HG03571 (cell line): ENCODE data around the gene RASSF3.

Experiments
- ATAC-seq: cut with Tn5 transposase; IDR thresholded peaks from one replicate; pipeline ENCODE4 v1.9.1; 2021; ENCODE audit not compliant: unreplicated experiment

Gene RASSF3

DNA sequence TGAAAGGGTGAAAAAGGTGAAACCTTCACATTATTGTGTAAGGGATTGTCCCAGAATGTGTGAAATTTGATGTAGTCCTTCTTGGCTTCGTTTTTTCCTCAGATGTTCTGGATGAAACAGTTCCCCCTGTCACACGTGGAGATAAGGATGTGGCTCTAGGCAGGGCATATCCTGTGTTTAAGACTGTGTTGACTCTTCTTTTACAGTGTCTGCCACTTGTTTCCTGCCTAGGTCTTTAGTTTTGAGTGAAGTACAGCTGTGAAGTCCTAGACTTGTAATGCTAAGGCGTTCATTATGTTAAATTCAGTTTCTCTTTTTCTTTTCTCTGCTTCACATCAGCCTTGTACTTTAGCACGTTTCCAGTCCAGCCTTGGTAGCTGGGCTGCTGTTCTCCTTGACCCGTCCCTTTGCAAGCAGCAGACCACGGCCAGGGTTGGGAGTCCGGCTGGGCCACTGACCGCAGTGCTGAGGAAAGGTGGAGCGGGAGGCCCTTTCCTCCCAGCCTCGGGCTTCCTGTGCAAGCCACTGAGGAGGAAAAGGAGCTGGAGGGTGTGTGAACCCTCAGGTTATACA, 59.1 kb downstream of the RASSF3 start:
- peak; percentile 77 for ATAC-seq

DNA sequence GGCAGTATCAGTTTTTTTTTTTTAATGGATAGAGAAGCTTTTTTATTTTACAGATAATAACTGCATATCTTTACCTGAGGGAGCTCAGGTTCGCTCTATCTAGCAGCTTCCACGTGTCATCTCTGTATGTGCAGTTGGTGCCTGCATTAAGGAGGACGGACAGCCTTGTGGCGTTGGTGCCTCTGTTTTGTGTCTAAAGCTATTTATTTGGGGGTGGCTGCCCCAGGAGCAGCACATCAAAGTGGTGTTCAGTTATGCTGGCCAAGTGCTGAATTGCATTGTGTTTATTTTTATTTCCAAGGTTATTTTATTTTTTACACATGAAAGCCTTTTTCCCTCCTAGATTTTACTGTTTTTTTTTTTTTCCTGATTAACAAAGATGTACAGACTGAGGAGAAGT, 59.7 kb downstream of the RASSF3 start:
- no peak for ATAC-seq

DNA sequence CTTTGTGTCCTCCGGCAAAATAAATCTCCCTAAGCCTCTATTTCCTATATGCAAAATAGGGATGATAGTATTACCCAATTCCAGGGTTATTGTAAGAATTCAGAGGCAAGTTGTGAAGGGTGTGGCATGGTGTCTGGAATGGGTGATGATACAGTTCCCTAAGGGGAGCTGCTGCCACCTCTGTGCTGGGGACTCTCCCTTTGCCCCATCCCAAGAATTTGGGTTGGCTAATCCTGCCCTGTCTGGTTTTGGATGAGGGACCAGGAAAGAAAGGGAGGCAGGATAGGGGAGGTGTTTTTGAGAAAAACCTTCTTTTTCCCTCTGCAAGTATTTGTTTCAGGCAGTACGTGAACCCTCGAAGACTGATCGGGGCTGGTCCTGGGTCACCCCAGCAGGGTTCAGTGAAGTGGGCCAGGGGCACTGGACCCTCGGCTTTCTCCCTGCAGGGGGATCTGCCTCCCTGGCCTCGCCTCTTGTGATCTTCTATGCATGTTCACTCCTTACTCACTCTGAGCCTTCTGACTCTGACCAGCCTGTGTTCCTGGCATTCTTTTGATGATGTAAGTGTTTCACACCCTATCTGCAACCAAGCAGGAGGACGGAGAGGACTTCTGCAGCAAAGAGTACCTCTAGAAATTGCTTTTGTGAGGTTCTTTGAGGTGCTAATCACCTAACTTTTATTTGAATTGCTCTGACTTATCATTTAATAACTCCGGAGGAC, 60.8 kb downstream of the RASSF3 start:
- ATAC-seq: no peak

DNA sequence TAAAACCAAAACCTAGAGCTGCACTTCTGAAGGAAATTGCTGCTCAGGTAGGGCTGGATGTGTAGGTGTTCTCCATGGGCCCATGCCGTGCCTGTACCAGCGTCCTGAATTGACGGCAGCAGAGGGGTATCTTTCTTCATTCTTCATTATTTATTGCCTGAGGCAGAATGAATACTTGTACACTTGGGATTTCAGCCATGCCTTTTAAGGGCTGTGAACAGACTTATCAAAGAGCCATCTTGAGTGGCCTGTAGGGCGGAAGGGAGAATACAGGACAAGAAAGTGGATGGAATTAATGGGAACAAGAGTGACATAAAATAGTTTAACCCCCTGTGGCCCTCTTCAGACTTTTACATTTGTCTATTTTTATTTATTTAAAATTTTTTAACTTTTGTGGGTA, 61.4 kb downstream of the RASSF3 start:
- ATAC-seq: no peak

DNA sequence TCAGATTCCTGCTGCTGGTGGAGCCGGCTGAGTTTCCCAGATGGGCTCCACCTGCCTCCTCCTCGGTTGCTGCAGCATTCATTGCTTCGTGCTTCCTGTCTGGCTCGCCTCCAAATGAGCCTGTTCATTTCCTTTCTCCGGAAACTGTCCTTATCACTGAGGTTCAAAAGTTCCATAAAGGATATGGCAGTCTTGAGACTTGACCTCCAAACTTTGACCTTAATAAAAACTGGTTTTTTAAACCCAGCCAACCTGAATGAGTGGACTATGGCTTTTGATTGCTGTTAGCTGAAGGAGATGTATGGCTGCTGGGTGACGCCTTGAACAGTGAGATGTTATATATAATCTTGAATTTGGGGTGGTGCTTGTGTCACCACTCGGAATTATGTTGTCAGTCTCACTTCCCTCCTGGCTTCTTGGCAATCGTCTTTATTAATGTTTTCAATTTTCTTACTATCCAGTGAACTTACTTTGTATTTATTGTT, 62.7 kb downstream of the RASSF3 start:
- ATAC-seq: no peak

DNA sequence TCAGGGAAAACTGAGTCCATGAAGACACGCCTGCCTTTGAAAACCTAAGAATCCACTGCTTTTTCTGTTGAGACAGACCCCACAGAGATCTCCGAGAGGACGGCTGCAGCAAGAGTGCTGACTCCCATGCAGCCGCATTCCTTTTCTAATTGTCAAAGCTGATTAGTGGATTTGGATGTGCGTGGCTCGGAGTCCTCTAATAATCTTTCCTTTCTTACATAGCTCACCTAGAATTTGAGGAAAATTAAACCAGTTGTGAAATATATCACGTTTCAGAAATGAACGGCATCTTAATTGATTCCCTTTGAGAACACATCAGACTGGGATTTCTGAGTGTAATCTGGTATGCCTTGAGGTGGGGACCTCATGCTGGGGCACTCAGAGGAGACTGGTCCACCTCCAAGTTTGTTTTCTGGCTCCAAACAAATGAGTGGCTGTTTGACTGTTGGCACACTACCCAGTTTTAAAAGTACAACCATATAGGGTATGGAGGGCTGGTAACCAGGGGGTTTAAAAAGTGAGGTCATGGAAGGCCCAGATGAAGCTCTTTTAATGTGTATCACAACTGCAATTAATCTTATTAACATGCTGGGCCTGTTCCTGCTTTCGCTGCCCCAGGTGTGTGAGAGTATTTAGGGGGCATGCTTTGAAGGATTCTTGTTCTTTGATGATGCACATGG, 63.3 kb downstream of the RASSF3 start:
- no peak for ATAC-seq

DNA sequence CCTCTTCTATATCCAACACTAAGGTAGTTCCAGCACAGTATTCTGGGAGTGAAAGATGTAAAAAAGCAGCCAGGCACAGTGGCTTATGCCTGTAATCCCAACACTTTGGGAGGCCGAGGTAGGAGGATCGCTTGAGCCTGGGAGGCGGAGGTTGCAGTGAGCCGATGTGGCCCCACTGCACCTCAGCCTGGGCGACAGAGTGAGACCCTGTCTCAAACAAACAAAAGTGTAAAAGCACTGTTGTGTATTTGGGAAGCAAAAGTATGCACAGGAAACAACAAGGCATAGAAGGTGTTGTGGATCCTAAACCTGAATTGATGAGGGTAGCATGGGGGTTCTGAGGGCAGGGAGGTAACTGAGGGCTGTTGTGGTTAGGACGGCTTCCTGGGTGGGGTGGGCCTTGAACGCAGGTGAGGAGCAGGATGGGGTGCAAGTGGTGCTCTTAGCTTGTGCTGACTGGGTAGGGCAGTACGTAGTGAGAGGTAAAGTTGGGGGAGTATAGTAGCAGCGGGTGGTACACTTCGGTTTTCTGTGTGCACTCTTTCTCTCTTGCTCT, 64.2 kb downstream of the RASSF3 start:
- ATAC-seq: no peak

DNA sequence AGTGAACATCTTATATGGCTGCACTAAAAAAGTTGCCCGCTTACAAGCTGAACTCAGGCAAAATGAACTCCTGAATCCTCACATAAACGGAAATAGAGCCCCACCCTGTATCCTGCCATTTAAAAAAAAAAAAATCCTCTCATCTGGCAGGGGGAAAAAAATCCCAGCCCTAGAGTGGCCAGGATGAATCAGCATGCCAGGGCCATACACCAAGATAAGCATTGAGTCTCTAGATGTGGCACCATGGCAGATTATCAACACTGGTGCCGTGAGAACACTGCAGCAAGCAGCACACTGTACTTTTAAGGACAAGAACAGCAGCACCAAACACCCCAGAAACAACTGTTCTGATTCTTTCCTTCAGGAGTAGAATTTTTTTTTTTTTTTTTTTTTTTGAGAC, 65.5 kb downstream of the RASSF3 start:
- no peak for ATAC-seq

DNA sequence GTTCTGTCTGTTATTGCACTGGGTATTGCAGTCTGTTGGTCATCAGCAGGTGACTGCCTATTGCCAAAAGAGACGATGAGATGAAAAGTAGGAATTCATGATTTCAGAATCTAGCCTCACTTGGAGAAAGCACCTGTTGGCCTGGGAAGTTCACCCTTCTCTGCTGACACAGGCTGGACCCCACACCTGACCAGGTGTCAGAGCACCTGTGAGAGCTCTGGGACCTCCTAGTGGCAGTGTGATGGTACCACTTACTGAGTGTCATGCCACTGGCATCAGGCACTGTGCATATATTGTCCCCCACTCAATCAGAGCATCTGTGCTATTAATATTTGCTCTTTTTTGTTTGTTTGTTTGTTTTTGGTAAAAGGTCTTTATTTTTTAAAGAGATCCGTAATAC, 68.0 kb downstream of the RASSF3 start:
- ATAC-seq: no peak

DNA sequence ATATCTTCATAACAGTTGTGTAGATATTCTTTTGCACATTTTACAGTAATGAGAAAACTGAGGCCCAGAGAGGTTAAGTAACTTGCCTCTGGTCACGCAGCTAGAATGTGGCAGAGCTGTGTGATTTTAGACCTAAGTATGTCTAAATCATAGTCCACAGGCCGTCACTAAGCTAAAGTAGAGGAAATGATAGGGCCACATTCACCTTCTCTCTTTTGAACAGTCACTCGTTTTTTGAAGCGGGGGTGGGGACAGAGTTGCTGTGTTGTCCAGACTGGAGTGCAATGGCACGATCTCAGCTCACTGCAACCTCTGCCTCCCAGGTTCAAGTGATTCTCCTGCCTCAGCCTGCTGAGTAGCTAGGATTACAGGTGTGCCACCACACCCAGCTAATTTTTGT, 68.5 kb downstream of the RASSF3 start:
- ATAC-seq: no peak

DNA sequence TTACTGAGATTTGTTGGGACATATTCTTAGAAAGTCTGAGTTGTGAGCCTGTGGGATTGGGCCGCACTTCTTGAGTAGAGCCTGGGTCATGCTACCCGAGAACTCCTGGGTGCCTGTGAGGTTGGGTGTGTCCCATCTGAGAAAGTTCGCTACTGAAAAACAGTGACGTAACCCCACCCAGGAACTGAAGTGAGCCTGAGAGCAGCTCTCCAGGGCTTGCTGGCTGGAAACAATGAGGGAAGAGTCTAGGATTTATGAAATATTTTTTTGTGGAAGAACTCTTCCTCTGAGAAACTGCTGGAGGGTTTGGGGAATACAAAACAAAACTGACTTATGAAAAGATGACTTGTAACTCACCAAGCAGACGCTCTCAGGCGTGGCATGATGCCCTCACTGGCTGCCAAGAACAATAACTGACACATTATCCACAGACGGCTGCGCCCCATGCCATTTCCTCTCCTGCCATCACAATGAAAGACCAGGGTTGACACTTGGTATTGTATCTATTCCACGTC, 69.2 kb downstream of the RASSF3 start:
- ATAC-seq: no peak

DNA sequence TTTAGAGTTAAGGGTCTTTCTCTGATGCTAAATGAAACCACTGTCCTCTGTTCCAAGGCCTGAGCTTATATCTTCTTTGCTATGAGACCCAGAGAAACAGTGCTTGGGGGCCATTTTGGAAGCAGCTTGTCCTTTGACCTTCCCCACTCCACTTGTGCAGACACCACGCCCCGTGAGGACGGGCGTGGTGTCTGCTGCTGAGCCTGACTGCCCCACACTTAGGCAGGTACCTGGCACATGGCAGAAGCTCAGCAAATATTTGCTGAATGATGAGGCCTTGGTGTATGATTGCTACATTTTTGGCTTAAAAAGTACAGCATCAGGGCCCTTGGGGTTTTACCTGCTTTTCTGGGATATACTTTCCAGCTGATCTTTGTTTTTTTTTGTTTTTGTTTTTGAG, 69.9 kb downstream of the RASSF3 start:
- ATAC-seq: no peak

DNA sequence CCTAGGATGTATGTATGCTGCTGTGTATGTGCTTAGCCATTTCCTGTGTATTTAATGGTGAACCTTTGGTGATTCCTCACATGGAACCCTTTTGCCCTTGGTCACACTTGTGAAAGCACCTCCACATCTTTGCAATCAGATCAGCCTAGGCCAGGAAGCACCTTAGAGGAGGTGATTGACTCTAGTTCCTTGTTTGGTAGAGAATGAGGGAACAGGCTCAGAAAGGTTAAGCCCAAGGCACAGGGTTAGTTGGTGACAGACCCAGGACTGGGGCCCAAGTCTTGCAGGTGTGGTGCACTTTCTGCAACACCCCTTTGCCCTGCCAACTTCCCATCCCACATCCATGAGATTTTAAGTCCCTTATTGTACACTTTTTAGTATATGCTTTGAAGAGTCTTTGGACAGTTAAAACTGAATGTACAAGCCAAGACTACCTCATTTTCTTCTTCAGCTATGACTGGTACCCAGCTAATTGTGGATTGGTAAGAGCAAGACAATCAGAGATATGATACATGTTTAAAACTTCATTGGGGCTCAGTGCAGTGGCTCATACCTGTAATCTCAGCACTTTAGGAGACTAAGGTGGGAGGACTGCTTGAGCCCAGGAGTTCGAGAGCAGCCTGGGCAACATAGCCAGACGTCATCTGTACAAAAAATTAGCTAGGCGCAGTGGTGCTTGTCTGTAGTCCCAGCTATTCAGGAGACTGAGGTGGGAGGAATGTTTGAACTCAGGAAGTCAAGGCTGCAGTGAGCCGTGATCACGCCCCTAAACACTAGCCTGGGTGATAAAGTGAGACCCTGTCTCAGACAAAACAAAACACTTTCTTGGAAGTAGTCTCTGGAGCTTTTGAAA, 71.1 kb downstream of the RASSF3 start:
- ATAC-seq: no peak

DNA sequence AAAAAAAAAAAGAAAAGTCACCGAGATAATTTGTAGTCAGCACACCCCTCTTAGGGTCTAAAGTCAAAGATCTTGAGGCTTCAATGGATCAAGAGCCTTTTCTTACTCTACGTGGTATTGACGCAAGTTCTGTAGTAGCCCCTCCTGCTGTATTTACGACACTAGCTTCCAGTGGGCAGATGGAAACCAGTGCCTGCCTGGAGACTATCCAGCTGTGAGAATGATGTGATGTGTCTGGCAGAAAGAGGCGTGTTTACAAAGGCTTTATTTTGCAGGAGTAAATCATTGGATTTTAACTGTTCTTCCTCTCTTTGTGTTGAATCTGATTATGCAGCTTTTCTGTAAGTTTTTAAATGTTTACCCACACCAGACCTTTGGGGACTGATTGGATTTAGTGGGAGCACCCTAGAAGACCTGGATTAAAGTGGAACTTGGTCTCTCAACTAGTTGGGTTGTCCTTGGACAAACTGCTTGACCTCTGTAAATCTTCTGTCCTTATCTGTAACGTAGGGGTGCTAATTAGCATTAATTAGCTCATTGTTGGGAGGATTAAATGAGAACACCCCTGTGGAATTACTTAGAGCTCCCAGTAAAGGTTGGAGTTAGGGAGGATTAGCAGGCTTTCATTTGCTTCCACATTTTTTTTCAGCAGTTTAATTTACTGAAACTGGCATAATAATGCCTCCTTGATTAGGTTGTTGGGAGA, 72.4 kb downstream of the RASSF3 start:
- ATAC-seq: no peak

DNA sequence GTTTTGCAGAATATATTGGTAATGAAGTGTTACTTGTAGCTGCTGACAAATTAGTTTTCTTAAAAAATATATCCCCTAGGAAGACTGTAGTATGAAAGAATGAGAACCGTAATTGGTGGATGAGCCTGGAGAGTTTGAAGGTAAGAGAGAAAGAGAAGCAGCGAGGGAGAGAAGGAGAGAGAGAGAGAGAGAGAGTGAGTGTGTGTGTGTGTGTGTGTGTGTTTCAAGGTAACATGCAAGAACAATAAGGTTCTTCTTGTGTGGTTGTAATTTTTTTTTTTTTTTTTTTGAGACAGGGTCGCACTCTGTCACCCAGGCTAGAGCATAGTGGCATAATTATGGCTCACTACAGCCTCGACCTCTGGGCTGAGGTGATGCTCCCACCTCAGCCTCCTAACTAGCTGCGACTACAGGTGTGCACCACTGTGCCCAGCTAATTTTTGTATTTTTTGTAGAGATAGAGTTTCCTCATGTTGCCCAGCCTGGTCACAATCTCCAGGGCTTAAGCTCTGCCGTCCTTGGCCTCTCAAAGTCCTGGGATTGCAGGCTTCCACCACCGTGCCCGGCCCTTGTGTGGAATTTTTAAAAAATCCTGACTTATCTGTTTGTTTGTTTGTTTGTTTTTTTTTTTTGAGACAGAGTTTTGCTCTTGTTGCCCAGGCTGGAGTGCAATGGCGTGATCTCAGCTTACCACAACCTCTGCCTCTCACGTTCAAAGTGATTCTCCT, 73.7 kb downstream of the RASSF3 start:
- no peak for ATAC-seq

DNA sequence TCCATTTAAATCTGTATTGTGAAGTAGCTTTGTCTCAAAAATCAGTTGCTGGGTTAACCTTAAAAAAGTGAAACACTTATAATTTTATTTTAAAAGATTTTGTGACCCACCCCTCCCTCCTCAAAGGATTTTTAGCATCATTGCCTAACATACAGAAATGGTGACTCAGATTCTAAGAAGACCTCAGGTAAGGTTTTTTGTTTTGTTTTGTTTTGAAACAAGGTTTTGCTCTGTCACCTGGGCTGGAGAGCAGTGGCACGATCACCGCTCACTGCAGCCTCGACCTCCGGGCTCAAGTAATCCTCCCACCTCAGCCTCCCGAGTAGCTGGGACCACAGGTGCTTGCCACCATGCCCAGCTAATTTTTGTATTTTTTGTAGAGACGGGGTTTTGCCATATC, 74.8 kb downstream of the RASSF3 start:
- no peak for ATAC-seq

DNA sequence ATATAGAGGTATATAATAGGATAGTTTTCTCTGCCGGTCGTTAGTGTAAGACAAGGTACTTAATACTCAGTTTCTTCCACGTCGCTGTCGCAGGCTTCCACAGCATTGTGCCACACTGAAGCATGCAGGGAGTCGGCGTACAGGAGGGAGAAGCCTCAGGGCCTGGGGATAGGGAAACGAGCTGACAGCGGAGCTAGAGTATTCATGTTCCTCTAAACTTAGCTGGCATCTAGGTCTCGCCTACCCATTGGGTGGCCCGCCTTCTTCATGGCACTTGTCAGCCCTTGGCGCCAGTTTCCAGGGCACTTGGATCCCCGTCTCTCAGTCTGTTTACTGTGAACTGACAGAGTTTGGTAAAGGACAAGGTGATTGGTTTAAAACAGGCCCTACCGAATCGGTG, 75.3 kb downstream of the RASSF3 start:
- ATAC-seq: no peak

DNA sequence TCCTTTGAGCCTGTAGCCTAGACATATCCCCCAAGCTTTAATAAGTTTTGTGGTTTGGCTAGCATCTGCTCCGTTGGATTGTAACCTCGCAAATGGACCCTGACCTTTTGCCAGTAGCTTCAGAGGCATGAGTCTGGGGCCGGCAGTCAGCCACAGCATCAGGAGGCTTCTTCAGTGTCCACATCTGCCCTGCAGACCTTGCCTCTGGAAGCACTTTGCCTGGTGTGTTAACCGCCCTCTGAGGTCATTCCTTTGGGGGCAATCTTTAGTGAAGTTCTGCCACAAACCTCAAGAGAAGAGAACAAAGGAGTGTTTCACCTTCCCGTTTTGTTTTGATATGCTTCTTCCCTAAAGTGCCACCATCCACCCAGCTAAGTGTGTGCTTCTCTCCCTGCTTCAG, 77.5 kb downstream of the RASSF3 start:
- no peak for ATAC-seq

DNA sequence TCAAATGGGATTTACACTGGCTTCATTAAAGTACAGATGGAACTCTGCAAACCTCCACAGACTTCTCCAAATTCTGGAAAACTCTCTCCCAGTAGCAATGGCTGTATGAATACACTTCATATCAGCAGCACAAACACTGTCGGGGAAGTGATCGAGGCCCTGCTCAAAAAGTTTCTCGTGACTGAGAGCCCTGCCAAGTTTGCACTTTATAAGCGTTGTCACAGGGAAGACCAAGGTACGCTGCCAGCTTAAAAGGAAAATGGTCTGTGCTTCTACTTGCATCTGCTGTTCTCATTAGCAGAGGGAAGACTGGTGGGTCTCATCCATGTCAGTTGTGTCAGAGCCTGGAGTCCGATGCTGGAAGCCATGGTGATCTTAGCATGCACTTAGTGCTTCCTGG, 77.9 kb downstream of the RASSF3 start:
- no peak for ATAC-seq

DNA sequence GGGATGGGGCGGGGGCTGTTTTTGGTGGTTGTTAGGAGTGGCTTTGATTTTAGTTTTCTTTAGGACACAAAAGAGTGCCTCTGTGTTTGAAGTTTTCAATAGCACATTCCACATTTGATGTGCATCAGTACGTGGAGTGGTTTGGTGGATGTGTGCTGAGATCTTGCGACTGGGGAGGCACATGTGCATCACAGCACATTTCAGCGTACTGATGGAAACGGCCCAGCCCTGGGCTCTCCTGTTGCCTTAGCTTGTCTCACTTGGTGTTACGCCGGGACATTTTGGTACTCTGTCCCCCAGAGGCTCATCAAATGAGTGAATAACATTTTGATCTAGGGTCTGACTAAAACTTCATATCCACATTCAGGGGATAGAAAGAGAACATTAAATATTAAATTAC, 78.4 kb downstream of the RASSF3 start:
- ATAC-seq: no peak
